DMS153 (cell line): ENCODE results near the gene ABHD5.
"Not testable (repeated sequence)": the region's sequence is repeated elsewhere in the genome, so short reads cannot be mapped to it uniquely, and the experiment has no call there.

Source experiments
- DNase-seq: peaks from one replicate; lab custom pipeline; 2025; lab: John Stamatoyannopoulos, UW

The ABHD5 gene

DNA sequence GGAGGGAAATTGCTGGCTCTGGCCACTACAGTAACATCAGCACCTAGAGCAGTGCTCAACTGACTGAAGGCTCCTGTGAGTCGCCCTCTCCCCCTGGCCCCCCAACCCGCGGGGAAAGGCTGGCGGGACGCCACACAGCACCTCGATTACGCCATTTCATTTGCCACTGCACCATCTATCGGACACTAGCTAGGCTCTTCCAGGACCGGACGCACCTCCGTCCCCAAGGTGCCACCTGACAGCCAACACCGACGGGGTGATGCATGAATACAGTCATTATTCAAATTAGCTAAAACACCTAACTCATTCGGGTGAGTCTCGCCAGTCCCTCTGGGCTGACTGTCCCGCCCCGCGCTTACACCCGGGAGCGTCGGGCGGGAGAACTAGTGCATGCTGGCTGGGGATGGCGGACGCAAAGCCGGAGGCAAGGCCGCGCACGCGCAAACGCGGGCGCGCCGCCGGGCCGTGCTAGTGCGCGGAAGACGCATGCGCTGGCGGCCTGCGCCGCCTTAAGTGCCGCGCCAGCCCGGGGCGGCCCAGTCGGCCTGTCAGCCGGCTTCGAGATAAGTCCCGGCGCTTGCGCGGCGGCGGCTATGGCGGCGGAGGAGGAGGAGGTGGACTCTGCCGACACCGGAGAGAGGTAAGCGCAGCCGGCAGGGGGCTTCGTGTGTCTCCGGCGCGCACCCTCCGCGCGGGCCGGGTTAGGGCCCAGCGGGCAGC lies at the start of gene ABHD5:
Gene ABHD5, plus strand, starts transcription at position 539 of the 720 bp plus-strand sequence. Its CDS starts 55 bp downstream, at position 594.
- peak; percentile 85 for DNase-seq

DNA sequence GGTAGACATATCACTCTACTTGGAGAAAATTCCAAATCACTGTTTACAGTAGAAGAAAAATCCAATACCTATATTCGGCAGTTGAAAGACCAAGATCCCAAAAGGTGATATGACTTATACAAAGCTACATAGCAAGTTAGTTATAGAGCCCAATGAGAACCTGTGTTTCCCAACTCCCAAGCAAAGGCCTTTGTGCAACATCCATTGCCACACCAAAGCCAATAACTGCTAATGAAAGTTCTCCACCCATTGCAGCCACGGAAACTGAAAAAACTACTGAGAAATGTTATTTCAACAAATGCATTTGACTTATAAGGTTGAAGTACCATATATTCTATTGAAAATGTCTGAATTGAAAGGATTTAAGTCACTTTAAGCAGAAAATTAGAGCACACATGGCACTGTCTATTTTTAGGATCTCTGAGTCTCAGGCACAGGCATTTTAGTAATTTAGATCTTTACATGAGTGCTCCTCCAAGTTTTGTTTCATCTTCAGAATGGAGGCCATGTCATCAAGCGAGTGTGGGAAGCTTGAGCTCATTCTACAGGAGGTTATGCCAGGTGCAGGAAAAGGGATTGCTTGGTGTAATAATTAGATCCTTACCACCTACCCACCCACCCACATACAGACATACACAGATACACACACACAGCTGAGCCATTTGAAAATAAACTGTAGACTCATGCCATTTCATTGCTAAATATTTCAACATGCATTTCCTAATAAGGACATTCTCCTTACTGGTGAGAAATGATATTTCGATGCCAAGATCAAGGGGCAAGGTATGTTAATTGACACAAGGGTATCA lies 49.2 kb upstream of the ABHD5 start:
- DNase-seq: no peak

DNA sequence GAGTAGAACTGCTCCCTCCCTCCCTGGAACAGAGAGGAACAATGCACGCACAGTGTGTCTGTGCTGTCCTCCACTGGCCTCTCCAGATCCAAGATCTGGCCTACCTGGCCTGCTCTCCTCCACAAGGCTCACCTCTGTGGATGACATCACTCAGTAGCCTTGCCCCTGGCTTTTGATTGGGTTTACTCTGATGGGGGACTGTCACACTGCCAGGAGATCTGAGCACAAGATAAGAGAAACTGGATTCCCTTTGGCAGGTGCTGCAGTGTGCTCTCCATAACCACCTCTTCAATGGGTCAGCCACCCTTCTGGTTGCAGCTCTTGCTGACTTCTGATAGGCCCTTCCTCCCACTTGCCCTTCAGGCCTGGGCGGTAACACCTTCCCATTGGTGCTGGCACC lies 46.3 kb upstream of the ABHD5 start:
- no peak for DNase-seq

DNA sequence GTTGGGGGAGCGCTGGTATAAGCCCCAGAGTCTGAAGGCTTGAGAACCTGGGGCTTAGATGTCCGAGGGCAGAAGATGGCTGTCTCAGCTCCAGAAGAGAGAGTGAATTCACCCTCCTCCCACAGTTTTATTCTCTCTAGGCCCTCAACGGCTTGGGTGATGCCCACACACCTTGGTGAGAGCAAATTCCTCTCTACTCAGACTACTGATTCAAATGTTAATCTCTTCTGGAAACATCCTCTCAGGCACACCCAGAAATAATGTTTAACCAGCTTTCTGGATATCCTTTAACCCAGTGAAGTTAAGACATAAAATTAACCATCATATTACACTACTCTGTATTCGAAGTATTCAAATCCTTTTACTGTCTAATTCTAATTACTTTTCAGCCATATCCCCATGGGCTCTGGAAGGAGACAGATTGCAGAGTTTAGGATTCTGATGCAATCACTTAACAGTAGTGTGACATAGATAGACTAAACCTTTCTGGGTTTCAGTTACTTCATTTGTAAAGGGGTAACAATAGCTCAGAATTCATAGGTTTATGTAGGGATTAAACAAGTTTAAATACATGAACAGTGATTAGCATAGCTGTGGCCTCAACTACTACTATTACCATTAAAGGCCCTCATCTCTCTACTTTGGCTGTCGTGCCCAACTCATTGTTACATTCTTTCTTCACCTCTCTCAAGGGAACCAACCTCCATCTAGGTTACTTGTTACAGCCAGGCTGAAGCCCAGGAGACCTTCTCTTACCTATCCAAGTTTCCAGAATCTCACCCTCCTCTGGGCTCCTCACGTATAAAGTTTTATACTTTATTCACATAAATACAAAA lies 43.2 kb upstream of the ABHD5 start:
- no peak for DNase-seq

DNA sequence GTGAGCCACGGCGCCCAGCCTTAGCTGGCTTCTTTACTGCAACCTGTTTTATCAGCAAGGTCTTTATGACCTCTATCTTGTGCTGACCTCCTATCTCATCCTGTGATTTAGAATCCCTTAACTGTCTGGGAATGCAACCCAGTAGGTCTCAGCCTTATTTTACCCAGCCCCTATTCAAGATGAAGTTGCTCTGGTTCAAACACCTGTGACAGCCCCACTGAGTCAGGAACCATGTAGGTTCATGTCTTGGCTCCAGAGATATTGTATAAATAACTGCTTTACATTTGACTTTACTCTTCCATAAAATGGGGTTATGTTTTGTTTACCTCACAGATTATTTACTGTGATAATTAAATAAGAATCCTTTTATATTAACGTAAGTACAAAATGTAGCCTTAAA lies 41.8 kb upstream of the ABHD5 start:
- DNase-seq: no peak

DNA sequence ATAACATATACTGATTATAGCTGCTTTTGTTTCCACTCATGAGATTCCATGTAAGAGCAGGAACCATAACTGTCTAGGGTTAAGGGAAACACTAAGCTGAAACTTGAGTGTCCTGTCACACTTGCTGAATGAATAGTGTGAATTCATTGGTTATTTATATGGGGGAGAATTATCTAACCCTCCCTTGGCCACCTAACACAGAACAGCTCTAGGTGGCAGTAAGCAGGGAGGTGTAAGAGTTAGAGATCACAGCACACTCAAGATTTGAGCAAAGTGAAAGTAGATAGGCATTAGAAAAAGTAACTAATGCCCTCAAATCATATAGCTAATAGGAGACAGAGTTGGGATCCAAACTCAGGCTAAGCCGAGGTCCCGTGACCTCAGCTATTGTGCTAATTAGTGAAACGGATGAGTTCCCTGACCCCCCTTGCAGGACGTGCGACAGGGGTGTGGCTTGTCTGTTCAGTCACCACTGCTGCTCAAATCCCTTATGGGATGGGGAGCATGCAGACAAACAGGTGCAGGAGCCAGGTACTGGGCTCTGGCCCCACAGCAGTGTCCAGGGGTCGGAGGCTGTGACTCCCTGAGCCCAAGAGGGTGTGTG lies 41.3 kb upstream of the ABHD5 start:
- no peak for DNase-seq

DNA sequence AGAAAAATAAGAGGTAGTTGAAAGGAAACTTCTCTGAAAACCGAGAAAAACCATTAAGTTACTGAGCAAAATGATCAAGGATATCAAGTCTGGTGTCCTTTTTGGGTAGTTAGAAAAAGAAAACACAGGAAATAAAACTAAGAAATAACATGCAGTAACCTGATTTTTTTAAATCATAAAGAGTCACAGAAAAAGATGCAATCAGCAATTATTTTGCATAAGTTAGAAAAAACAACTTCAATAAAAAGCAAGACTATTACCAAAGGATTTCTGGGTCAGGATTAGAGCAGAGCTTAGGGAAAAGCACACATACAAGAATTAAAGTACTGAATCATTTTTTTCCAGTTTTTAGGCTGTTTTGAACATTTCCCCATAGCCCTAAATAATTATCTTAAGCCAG lies 40.4 kb upstream of the ABHD5 start:
- no peak for DNase-seq

DNA sequence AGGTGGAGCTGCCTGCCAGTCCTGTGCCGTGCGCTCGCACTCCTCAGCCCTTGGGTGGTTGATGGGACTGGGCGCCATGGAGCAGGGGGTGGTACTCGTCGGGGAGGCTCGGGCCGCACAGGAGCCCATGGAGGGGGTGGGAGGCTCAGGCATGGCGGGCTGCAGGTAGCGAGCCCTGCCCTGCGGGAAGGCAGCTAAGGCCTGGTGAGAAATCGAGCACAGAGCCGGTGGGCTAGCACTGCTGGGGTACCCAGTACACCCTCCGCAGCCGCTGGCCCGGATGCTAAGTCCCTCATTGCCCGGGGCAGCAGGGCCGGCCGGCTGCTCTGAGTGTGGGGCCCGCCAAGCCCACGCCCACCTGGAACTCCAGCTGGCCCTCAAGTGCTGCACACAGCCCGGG lies 34.3 kb upstream of the ABHD5 start:
- not testable (repeated sequence) for DNase-seq

DNA sequence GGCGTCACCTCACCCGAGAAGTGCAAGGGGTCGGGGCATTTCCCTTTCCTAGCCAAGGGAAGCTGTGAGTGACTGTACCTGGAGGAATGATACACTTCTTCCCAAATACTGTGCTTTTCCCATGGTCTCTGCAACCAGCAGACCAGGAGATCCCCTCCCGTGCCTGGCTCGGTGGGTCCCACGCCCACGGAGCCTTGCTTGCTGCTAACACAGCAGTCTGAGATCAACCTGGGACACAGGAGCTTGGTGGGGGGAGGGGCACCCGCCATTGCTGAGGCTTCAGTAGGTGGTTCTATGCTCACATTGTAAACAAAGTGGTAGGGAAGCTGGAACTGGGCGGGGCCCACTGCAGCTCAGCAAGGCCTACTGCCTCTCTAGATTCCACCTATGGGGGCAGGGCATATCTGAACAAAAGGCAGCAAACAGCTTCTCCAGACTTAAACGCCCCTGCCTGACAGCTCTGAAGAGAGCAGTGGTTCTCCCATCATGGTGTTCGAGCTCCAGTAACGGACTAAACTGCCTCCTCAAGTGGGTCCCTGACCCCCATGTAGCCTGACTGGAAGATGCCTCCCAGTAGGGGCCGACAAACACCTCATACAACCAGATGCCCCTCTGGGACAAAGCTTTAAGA lies 31.4 kb upstream of the ABHD5 start:
- peak; percentile 4 for DNase-seq

DNA sequence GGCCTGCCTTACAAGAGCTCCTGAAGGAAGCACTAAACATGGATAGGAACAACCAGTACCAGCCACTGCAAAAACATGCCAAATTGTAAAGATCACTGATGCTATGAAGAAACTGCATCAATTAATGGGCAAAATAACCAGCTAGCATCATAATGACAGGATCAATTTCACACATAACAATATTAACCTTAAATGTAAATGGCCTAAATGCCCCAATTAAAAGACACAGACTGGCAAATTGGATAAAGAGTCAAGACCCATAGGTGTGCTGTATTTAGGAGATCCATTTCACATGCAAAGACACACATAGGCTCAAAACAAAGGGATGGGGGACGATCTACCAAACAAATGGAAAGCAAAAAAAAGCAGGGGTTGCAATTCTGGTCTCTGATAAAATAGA lies 29.4 kb upstream of the ABHD5 start:
- not testable (repeated sequence) for DNase-seq

DNA sequence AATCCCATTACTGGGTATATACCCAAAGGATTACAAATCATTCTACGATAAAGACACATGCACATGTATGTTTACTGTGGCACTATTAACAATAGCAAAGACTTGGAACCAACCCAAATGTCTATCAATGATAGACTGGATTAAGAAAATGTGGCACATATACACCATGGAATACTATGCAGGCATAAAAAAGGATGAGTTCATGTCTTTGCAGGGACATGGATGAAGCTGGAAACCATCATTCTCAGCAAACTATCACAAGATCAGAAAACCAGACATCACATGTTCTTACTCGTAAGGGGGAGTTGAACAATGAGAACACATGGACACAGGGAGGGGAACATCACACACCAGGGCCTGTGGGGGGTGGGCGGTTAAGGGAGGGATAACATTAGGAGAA lies 25.7 kb upstream of the ABHD5 start:
- DNase-seq: not testable (repeated sequence)

DNA sequence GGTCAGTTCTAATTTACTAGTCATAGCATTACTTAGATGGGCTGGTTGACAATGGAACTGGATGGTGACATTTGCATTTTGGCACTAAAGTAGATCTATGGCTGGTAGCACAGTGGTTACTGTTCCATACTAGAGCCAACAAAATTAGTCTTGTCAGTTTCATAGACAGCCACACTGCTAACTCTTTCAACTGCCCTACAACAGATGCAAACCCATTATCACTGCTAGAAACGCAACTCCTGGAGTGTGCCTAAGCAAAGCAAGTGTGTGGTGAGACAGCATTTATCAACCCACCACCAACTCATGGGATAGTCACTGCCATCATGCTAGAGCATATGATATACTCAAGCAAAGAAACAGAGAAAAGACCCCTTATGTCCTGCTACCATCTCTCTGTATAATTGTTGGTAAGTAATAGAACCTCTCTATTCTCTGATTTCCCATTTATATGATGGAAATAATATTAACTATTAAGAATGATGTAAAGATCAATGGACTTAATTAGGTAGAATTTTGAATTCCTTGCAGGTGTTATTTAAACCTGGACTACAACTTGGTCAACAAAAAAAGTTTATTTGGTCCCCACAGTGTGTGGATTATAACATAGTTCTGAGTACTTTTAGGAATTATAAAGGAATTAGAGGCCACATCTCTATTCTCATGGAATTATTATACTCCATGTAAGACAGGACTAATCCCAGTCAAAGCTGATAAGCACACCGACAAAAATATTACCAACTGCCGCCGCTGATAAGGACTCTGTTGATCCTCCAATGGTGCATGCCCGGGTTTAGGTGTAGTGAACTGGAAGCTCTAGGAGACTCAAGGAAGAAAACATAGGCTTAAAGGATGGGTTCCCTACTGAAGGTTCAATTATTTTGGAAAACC lies 19.9 kb upstream of the ABHD5 start:
- DNase-seq: no peak

DNA sequence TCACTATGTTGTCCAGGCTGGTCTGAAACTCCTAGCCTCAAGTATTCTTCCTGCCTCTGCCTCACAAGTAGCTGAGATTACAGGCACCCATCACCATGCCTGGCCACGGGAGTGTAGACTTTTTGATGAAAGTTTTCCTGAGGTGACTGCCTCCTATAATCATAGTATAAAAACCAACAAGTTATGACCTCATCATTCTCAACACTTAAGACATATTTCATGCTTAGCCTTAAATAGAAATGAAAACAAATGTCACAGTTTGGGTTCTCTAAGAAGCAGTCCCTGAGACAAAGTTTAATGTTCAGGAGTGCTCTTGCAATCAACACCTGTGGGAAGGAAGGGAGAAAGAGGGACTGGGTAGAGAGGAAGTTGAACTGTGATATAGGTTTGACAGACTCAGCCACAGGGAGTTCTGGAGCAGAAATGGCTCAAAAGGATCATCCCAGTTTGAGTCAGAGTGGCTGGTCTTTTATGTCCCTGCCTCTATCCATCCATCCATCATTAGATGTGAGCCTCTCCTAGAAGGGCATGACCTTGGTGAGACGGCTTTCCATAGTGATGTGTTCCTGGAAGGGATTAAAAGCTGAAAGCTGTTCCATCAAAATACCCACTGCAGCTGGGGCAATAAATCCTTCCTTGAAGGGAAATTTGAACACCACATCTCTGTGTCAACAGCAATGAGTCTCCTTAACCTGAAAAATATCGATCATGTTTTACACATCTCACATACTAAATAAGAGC lies 16.2 kb upstream of the ABHD5 start:
- no peak for DNase-seq

DNA sequence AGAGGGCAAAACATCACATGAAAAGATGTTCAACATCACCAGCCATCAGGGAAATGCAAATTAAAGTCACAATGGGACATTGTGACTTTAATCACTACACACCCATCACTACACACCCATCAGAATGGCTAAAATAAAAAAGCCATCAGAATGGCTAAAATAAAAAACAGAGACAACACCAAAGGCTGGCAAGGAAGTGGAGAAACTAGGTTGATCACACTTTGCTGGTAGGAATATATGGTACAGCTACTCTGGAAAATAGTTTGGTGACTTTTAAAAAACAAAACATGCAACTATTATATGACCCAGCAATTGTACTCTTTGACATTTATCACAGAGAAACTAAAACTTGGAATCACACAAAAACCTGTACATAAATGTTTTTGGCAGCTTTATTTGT lies 15.1 kb upstream of the ABHD5 start:
- no peak for DNase-seq

DNA sequence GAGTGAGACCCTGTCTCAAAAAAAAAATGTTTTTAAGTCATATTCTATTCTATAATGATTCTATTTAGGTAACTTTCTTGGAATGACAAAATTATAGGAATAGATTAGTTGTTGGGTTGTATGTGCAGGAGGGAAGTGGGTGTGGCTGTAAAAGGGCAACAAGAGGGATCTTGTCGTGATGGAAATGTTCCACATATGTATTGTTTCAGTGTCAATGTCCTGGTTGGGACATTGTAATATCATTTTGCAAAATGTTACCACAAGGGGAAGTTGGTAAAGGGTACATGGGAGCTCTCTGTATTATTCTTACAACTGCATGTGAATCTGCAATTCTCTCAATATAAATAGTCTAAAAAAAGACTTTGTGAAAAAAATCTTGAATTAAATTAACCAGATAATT lies 14.3 kb upstream of the ABHD5 start:
- DNase-seq: no peak

DNA sequence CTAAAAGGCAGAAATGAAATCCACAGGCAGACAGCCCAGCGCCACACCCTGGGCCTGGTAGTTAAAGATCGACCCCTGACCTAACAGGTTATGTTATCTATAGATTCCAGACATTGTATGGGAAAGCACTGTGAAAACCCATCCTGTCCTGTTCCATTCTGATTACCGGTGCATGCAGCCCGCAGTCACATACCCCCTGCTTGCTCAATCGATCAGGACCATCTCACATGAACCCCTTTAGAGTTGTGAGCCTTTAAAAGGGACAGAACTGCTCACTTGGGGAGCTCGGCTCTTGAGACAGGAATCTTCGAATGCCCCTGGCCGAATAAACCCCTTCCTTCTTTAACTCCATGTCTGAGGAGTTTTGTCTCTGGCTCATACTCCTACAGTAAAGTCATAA lies 12.4 kb upstream of the ABHD5 start:
- DNase-seq: not testable (repeated sequence)

DNA sequence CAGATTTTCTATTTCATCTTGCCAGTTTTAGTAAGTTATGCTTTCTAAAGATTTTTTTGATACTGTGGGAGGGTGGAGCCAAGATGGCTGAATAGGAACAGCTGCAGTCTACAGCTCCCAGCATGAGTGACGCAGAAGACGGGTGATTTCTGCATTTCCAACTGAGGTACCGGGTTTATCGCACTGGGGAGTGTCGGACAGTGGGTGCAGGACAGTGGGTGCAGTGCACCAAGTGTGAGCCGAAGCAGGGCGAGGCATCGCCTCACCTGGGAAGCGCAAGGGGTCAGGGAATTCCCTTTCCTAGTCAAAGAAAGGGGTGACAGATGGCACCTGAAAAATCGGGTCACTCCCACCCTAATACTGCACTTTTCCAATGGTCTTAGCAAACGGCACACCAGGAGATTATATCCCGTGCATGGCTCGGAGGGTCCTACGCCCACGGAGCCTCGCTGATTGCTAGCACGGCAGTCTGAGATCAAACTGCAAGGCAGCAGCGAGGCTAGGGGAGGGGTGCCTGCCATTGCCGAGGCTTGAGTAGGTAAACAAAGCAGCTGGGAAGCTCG lies 11.8 kb upstream of the ABHD5 start:
- DNase-seq: not testable (repeated sequence)

DNA sequence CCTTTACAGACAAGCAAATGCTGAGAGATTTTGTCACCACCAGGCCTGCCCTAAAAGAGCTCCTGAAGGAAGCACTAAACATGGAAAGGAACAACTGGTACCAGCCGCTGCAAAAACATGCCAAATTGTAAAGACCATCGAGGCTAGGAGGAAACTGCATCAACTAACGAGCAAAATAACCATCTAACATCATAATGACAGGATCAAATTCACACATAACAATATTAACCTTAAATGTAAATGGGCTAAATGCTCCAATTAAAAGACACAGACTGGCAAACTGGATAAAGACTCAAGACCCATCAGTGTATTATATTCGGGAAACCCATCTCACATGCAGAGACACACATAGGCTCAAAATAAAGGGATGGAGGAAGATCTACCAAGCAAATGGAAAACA lies 9.9 kb upstream of the ABHD5 start:
- not testable (repeated sequence) for DNase-seq

DNA sequence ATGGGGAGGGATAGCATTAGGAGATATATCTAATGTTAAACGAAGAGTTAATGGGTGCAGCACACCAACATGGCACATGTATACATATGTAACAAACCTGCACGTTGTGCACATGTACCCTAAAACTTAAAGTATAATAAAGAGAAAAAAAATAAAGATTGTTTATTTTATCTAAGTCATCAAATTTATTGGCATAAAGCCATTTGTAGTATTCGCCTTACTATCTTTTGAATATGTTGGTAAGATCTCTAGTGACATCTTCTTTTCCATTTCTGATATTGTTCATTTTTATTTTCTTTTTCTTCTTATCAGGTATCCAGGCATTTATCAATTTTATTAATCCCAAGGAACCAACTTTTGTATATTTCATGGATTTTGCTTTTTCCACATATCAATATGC lies 5.8 kb upstream of the ABHD5 start:
- no peak for DNase-seq

DNA sequence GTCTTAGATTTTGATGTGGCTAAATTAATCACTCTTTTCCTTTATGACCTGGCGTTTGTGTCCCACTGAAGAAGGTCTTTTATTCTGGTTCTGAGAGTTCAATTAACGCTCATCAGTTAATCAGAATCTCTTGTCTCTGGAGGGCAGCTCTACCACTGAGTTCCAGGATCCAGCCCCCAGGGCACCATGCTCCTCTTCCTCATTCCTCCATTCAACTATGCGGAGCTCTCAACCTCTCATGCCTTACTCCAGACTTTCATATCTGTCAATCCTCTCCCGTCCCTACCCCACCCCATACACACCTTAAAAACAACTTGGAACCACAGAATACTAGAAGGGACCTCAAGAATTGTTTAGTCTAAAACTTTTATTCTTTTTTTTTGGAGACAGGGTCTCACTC lies 4.8 kb upstream of the ABHD5 start:
- DNase-seq: no peak
